ENCODE measurements around the gene SPRR2D. TPM values are rescaled to one million over a fixed set of nuclear protein-coding genes. Genes with fewer than 3 reads are reported as not detected.
A peak's percentile ranks its signal among the peaks of the same experiment; 100 is the strongest.

The SPRR2D gene
- total RNA-seq, 1 donor from 2014 or later = 0.57 TPM

DNA sequence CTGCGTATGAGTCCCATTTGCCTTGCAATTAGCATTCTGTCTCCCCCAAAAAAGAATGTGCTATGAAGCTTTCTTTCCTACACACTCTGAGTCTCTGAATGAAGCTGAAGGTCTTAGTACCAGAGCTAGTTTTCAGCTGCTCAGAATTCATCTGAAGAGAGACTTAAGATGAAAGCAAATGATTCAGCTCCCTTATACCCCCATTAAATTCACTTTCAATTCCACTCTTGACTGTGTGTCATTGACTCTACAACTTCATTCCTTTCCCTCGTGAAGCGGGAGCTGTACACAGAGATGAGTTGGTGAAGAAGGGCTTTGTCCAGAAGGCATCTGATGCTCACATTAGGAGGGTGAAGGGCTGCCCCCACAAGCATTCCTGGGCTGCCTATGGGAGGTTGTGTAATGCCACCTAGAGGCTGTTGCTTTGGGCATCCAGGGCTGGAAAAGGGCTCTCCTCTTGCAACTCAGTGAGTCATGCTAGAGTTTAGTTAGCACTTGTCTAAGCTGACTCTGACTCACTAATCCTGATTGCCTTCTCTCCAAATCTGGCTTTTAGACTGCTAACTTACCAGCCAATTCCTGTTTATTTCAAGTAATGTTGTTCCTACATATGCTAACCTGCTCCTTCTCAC, 8.1 kb downstream of the SPRR2D start:
- H3K4me3 Mint-ChIP-seq (ENCODE audit: unreplicated experiment) = no peak overlapping the region
- H3K27ac ChIP-seq (ENCODE audit: low read depth, low read length) = no peak overlapping the region
- no peaks in the 10 kb centered on the region for H4K20me1 ChIP-seq (ENCODE audit: insufficient read depth, low read length)
- H3K27ac Mint-ChIP-seq (ENCODE audit: unreplicated experiment) = no peak overlapping the region
- H3K9me3 Mint-ChIP-seq (ENCODE audit: unreplicated experiment) = no peaks in the 10 kb centered on the region
- H3K36me3 Mint-ChIP-seq (ENCODE audit: low read depth, unreplicated experiment) = no peaks in the 10 kb centered on the region
- DNase-seq (ENCODE audit: low read depth) = peak; percentile 41
- H3K4me1 Mint-ChIP-seq (ENCODE audit: low read depth, unreplicated experiment) = peaks cover 9% of the 10 kb centered on the region
- no peaks in the 10 kb centered on the region for H3K36me3 ChIP-seq (ENCODE audit: insufficient read depth, low read length)
- no peaks in the 10 kb centered on the region for H3K27me3 ChIP-seq (ENCODE audit: insufficient read depth, low read length)
- no peak overlapping the region for H3K4me3 ChIP-seq (ENCODE audit: insufficient read depth, low read depth, low read length)
- no peak overlapping the region for H3K4me2 ChIP-seq (ENCODE audit: low read length)
- no peaks in the 10 kb centered on the region for H3K9me3 ChIP-seq (ENCODE audit: insufficient read depth, low read depth, low read length)
- no peak overlapping the region for H2AFZ ChIP-seq (ENCODE audit: low read depth, low read length)
- H3K27me3 Mint-ChIP-seq (ENCODE audit: low read depth, unreplicated experiment) = no peaks in the 10 kb centered on the region
- no peaks in the 10 kb centered on the region for H3K4me1 ChIP-seq (ENCODE audit: insufficient read depth, low read length)
- no peak overlapping the region for H3K9ac ChIP-seq (ENCODE audit: low read length)
- FAIRE-seq = no peak
- no peak for TF ChIP-seq EZH2 (IDR thresholded peaks at IDR 0.05; ENCODE audit: insufficient read depth, low read length)
- TF ChIP-seq CTCF (IDR thresholded peaks at IDR 0.05; ENCODE audit: insufficient read depth, low read depth, low read length) = no peak
- no peaks in the 10 kb centered on the region for H3K79me2 ChIP-seq (ENCODE audit: insufficient read depth, low read length)

GRCh38 chr1:153032073-153032472, 8.8 kb downstream of the SPRR2D start:
- H3K4me3 ChIP-seq (ENCODE audit: insufficient read depth, low read depth, low read length) = no peak overlapping the region
- no peaks in the 10 kb centered on the region for H4K20me1 ChIP-seq (ENCODE audit: insufficient read depth, low read length)
- H3K9ac ChIP-seq (ENCODE audit: low read length) = no peak overlapping the region
- Mint-ChIP-seq H3K4me1 (ENCODE audit: low read depth, unreplicated experiment) (peaks cover 9% of the 10 kb centered on the region), H3K27ac (ENCODE audit: unreplicated experiment) (no peak overlapping the region), H3K36me3 (ENCODE audit: low read depth, unreplicated experiment) (no peaks in the 10 kb centered on the region), H3K4me3 (ENCODE audit: unreplicated experiment) (no peak overlapping the region), H3K27me3 (ENCODE audit: low read depth, unreplicated experiment) (no peaks in the 10 kb centered on the region), H3K9me3 (ENCODE audit: unreplicated experiment) (no peaks in the 10 kb centered on the region)
- no peaks in the 10 kb centered on the region for H3K9me3 ChIP-seq (ENCODE audit: insufficient read depth, low read depth, low read length)
- no peaks in the 10 kb centered on the region for H3K79me2 ChIP-seq (ENCODE audit: insufficient read depth, low read length)
- H3K27me3 ChIP-seq (ENCODE audit: insufficient read depth, low read length) = no peaks in the 10 kb centered on the region
- TF ChIP-seq CTCF (IDR thresholded peaks at IDR 0.05; ENCODE audit: insufficient read depth, low read depth, low read length) = no peak
- TF ChIP-seq EZH2 (IDR thresholded peaks at IDR 0.05; ENCODE audit: insufficient read depth, low read length) = no peak
- no peaks in the 10 kb centered on the region for H3K36me3 ChIP-seq (ENCODE audit: insufficient read depth, low read length)
- H3K4me1 ChIP-seq (ENCODE audit: insufficient read depth, low read length) = no peaks in the 10 kb centered on the region
- H2AFZ ChIP-seq (ENCODE audit: low read depth, low read length) = no peak overlapping the region
- H3K4me2 ChIP-seq (ENCODE audit: low read length) = no peak overlapping the region
- FAIRE-seq (no peak), DNase-seq (ENCODE audit: low read depth) (no peak)
- H3K27ac ChIP-seq (ENCODE audit: low read depth, low read length) = no peak overlapping the region

- TF ChIP-seq CTCF (IDR thresholded peaks at IDR 0.05; ENCODE audit: insufficient read depth, low read depth, low read length) (no peak), EZH2 (IDR thresholded peaks at IDR 0.05; ENCODE audit: insufficient read depth, low read length) (no peak)
- Histone ChIP-seq H3K4me3 (ENCODE audit: insufficient read depth, low read depth, low read length) (no peak within 1 kb of the TSS), H3K27ac (ENCODE audit: low read depth, low read length) (no peak within 1 kb of the TSS), H3K79me2 (ENCODE audit: insufficient read depth, low read length) (no peaks in the 10 kb centered on the region), H3K27me3 (ENCODE audit: insufficient read depth, low read length) (no peaks in the 10 kb centered on the region), H3K4me2 (ENCODE audit: low read length) (no peak within 1 kb of the TSS), H3K4me1 (ENCODE audit: insufficient read depth, low read length) (no peaks in the 10 kb centered on the region), H4K20me1 (ENCODE audit: insufficient read depth, low read length) (no peaks in the 10 kb centered on the region), H2AFZ (ENCODE audit: low read depth, low read length) (no peak within 1 kb of the TSS), H3K9me3 (ENCODE audit: insufficient read depth, low read depth, low read length) (no peaks in the 10 kb centered on the region), H3K36me3 (ENCODE audit: insufficient read depth, low read length) (no peaks in the 10 kb centered on the region), H3K9ac (ENCODE audit: low read length) (no peak within 1 kb of the TSS)
- Mint-ChIP-seq H3K4me3 (ENCODE audit: unreplicated experiment) (no peak within 1 kb of the TSS), H3K4me1 (ENCODE audit: low read depth, unreplicated experiment) (peaks cover 9% of the 10 kb centered on the region), H3K36me3 (ENCODE audit: low read depth, unreplicated experiment) (no peaks in the 10 kb centered on the region), H3K27me3 (ENCODE audit: low read depth, unreplicated experiment) (no peaks in the 10 kb centered on the region), H3K27ac (ENCODE audit: unreplicated experiment) (no peak within 1 kb of the TSS), H3K9me3 (ENCODE audit: unreplicated experiment) (no peaks in the 10 kb centered on the region)
- FAIRE-seq (no peak), DNase-seq (ENCODE audit: low read depth) (no peak)
Observed at GRCh38 chr1:153030895-153031294, 10.0 kb downstream of the SPRR2D start, which contains the start of gene SPRR1B. Gene SPRR1B (plus strand): TSS chr1:153031203. CDS start chr1:153032346, 1,143 bp downstream.

All from astrocyte (in vitro differentiated cells and primary cell).